SK-N-MC (cell line): ENCODE measurements around the gene P4HTM.

ENCODE experiments used
- EZH2 ChIP-seq: fragments of 200-600 bp; sonication (generic); IDR thresholded peaks from one replicate; pipeline ENCODE4 v1.6.1; 2017; ENCODE audit warnings: antibody characterized with exemption
- POLR2AphosphoS5 ChIP-seq: IDR thresholded peaks from 2 replicates; pipeline ENCODE4 v1.6.1; 2012; ENCODE audit warnings: mild to moderate bottlenecking, low read depth, low read length, borderline replicate concordance

- TF ChIP-seq EZH2 (no peak), POLR2AphosphoS5 (no peak)
Observed at GRCh38 chr3:48950051-48950450, 40.0 kb upstream of the P4HTM start.
